Measurements from ENCODE around the gene PELO.

GRCh38 chr5:52808316-52808901, 20.7 kb downstream of the PELO start:
- TF ChIP-seq CTCF (IDR thresholded peaks at IDR 0.05) (no peak), POLR2A (IDR thresholded peaks at IDR 0.05) (no peak), POLR2AphosphoS5 (IDR thresholded peaks at IDR 0.05; ENCODE audit: insufficient read depth in 1 of 2, low read depth in 1 of 2) (no peak)
